ENCODE results near the gene PPP2R3B.
"Not testable (repeated sequence)": the region's sequence is repeated elsewhere in the genome, so short reads cannot be mapped to it uniquely, and the experiment has no call there.

The PPP2R3B gene

GRCh38 chrX:338281-338835 lies 48.3 kb downstream of the PPP2R3B start:
- DNase-seq (ENCODE audit: low spot score) = no peak

- no peak for DNase-seq (ENCODE audit: low spot score)
Measured at GRCh38 chrX:337331-337831, 49.3 kb downstream of the PPP2R3B start.

- DNase-seq (ENCODE audit: low spot score) = no peak
Measured at GRCh38 chrX:336227-336626, 50.5 kb downstream of the PPP2R3B start.

GRCh38 chrX:335758-336155 lies 51.0 kb downstream of the PPP2R3B start:
- DNase-seq (ENCODE audit: low spot score) = no peak

GRCh38 chrX:334971-335757 lies 51.5 kb downstream of the PPP2R3B start:
- no peak for DNase-seq (ENCODE audit: low spot score)

- DNase-seq (ENCODE audit: low spot score) = no peak
Measured at GRCh38 chrX:334331-334891, 52.3 kb downstream of the PPP2R3B start.

GRCh38 chrX:333611-334311 lies 52.9 kb downstream of the PPP2R3B start:
- no peak for DNase-seq (ENCODE audit: low spot score)

GRCh38 chrX:332916-333610 lies 53.6 kb downstream of the PPP2R3B start:
- no peak for DNase-seq (ENCODE audit: low spot score)

- no peak for DNase-seq (ENCODE audit: low spot score)
Measured at GRCh38 chrX:332496-332860, 54.2 kb downstream of the PPP2R3B start.

- no peak for DNase-seq (ENCODE audit: low spot score)
Measured at GRCh38 chrX:331825-332495, 54.7 kb downstream of the PPP2R3B start.

GRCh38 chrX:331151-331824 lies 55.4 kb downstream of the PPP2R3B start:
- peak; percentile 77 for DNase-seq (ENCODE audit: low spot score)

- DNase-seq (ENCODE audit: low spot score) = no peak
Measured at GRCh38 chrX:330726-331150, 56.0 kb downstream of the PPP2R3B start.

- not testable (repeated sequence) for DNase-seq (ENCODE audit: low spot score)
Measured at GRCh38 chrX:330141-330725, 56.5 kb downstream of the PPP2R3B start.

GRCh38 chrX:329291-329910 lies 57.3 kb downstream of the PPP2R3B start:
- no peak for DNase-seq (ENCODE audit: low spot score)

GRCh38 chrX:327660-328126 lies 59.0 kb downstream of the PPP2R3B start:
- DNase-seq (ENCODE audit: low spot score) = no peak

GRCh38 chrX:324664-325063 lies 62.0 kb downstream of the PPP2R3B start:
- not testable (repeated sequence) for DNase-seq (ENCODE audit: low spot score)

- no peak for DNase-seq (ENCODE audit: low spot score)
Measured at GRCh38 chrX:323721-324628, 62.7 kb downstream of the PPP2R3B start.

- DNase-seq (ENCODE audit: low spot score) = no peak
Measured at GRCh38 chrX:320126-320783, 66.5 kb downstream of the PPP2R3B start.
